OCI-LY7 (cell line): ENCODE data around the gene PCDH20.

Experiments
- CTCF ChIP-seq: fragments of 200-600 bp; sonication (generic); conservative IDR thresholded peaks from 2 replicates; pipeline ENCODE4 v1.5.1; 2014; ENCODE audit warnings: mild to moderate bottlenecking, antibody characterized with exemption, low read length, moderate library complexity, mixed read lengths
- EZH2phosphoT487 ChIP-seq: fragments of 200-600 bp; sonication (generic); IDR thresholded peaks from 2 replicates; pipeline ENCODE4 v1.6.1; 2018; ENCODE audit warnings: low read depth, borderline replicate concordance, mild to moderate bottlenecking, mixed run types, antibody characterized with exemption, low read length, moderate library complexity, mixed read lengths

- no peak for TF ChIP-seq CTCF
- no peak for TF ChIP-seq EZH2phosphoT487
Measured at GRCh38 chr13:61463024-61463423, 47.4 kb upstream of the PCDH20 start.
